NCI-H2227 (cell line): ENCODE data around the gene LDLRAD4.
A peak's percentile ranks its signal among the peaks of the same experiment; 100 is the strongest.

Experiments
- DNase-seq: peaks from one replicate; lab custom pipeline; 2025; ENCODE audit not compliant: unreplicated experiment; lab: John Stamatoyannopoulos, UW

LDLRAD4 gene

GRCh38 chr18:13620818-13621445 lies 402.4 kb downstream of the LDLRAD4 start:
- DNase-seq: no peak

GRCh38 chr18:13621446-13621849 lies 402.9 kb downstream of the LDLRAD4 start:
- no peak for DNase-seq

GRCh38 chr18:13621886-13622619 lies 403.5 kb downstream of the LDLRAD4 start:
- no peak for DNase-seq

DNA sequence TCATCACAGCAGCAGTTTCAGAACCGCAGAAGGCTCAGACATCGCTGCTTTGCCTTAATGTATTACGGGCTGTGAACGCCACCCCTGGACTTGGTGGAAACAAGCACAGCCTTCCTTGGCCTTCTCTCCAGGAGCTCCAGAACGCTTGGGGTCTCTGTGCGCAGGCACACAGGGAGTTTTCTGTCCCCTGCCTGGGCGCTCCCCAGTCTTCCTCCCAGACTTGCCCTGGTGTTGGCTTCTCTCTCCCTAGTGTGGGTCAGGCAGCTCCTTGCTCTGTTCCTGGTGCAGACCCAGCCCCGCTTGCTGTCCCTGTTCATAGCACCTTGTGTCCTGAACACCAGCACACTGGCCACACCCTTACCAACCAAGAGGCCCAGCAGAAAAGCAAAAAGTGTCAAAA lies 404.2 kb downstream of the LDLRAD4 start:
- no peak for DNase-seq

- DNase-seq: no peak
Measured at GRCh38 chr18:13623348-13623747, 404.8 kb downstream of the LDLRAD4 start.

- DNase-seq: no peak
Measured at GRCh38 chr18:13623871-13624270, 405.3 kb downstream of the LDLRAD4 start.

DNA sequence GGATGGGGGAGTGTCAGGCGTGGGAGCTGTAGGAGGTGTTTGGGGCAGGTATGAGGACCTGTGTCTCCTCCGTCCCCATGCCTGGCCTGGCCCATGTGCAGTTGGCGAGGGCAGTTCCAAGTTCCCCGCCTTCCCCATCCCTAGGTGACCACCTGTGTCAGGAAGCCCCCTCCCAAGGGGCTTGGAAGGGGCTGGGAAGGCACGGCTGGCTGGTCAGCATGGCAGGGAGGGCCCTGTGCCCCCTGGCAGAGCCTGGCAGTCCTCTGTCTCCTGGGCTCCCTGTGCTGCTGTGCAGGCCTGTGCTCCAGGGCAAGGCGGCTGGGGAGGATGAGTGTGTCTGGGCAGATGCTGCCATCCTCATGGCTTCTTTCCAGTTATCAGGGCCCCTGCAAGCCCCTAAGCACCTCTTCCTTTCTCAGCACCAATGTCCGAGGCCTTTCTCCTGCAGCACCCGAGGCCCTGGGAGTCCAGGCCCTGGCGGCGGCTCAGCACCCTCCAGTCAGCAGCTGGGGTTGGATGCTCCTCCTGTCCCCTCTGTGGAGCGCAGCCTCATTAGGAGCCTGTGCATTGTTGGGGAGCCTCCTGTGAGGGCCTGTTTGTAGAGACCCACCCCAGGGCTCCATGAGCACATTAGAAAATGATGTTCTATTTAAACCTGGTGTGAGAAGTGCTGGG lies 406.1 kb downstream of the LDLRAD4 start:
- DNase-seq: no peak

DNA sequence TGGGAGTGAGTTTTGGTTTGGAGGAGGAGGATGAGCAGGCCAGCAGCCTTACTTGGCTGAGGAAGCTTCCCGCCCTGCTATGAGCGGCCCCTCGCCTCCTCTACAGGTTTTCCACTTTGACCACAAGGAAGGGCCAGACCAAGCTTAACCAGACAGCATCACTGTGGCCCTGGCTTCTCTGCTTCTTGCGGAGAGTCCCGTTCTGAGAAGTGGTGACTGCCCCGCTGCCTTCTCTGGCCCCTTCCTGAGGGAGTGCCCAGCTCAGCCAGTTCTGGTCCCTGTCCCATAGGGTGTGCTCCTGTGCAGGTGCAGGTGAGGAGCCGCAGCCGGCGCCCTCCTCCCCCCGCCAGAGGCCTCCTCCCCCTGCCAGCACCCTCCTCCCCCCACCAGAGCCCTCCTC lies 406.8 kb downstream of the LDLRAD4 start:
- no peak for DNase-seq

- DNase-seq: no peak
Measured at GRCh38 chr18:13625843-13626543, 407.4 kb downstream of the LDLRAD4 start.

DNA sequence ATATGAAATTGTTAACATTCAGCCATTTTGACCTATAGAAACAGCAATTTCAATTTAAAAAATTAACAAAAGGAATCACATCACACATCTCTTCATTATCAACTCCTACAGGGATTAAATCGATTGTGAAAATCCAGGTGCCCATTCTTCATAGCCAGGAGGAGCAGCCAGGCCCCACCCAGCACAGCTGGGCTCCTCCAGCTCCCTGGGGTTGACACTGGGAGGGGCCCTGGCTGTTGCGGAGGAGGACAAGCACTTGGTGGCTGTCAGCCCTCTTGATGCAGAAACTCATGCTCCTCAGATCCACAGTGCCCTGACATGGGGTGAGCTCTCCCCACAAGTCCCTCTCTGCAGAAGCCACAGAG lies 408.0 kb downstream of the LDLRAD4 start:
- DNase-seq: no peak

DNA sequence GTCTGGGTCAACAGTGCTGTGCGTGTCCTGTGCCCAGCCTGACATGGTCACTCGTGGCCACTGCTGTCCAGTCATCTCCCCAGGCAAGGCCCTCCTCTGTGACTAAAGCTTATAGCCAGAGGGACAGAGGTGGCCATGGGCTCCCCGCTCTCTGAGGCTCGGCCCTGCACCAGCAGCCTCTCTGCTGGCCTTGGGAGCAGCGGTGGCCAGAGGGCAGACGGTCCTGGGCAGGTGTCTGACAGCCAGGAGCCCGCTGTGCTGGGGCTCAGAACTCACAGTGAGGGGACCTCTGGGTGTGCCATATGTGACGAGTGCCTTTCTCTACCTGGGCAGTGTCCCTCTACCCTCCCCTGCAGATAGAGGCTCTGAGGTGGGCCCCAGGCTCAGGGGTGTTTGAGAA lies 409.1 kb downstream of the LDLRAD4 start:
- DNase-seq: no peak

- peak; percentile 42 for DNase-seq
Measured at GRCh38 chr18:13628211-13628610, 409.7 kb downstream of the LDLRAD4 start.

DNA sequence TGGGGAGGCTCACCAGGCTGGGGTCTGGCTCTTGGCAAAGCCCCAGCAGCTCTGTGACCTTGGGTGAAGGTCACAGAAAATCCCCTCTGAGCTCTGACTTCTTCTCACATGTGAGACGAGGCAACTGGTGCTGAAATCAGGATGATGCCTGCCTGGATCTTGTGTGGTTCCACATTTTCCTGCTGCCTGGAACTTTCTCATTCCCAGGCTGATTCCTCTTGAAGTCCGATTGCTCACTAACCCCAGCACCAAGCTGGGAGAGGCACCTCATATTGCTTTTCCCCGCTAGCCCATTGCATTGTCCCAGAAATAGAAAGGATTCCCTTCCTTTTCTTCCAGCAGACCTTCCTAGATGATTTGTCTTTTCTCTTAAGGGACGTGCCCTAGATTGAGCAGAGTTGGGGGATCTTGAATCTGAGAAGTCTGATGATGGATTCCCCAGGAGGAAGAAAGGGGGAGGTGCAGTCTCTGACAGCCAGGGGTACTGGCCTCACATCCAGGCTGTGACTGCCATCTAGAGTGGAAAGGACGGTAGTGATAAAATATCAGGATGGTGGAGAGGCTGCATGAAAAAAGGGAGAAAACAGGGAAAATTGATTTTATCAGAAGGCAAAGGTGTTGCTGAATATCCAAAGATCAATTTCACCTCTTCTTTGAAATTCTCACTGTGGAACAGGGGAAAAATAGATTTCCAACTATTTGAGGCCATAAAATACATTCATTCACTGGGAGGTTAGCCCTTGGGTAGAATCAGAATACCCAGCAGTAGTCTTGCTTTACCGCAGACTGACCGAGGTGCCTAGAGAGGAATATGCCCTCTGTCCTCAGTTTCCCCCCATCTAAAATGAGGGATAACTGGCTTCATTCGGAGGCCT lies 411.5 kb downstream of the LDLRAD4 start:
- peak; percentile 82 for DNase-seq

DNA sequence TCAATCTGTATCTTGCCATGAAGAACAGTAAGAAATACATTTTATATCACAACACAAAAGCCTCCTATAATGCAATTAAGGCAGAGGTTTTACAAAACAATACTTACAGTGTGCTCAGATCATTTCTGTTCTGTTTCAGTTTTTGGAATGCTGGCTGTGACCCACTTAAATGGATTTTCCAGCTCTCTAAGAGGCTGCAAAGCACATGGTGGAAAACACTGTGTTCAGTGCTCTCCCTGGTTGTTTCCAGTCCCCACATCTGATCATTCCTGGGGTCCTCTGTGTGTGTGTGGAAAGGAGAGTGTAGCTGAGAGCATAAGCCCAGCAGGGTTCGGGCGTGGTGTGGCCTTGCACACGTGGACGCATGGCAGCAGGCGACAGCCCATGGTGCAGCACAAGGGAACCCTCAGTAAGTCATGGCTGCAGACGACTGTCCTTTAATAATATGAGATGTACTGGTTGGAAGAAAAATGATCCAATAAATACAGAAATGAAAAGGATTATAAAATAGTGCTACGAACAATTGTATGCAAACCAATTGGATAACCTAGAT lies 412.2 kb downstream of the LDLRAD4 start:
- no peak for DNase-seq

DNA sequence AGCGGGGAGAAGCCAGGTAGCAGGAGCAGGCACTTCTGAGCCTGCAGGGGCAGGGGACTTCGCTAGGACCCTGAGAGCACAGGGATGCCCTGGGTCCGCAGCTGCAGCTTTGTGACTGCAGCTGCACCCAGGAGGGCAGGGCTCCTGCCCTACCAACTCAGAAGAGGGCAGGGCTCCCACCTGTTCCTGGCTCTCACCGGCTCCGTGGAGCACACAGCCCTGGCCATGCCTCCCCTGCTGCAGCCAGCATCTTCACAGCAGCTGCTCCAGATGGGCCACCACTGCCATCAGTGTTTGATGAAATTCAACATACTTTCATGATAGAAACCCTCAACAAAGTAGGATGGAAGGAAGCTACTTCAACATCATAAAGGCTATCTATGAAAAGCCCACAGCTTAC lies 415.1 kb downstream of the LDLRAD4 start:
- no peak for DNase-seq

- DNase-seq: no peak
Measured at GRCh38 chr18:13635046-13635445, 416.5 kb downstream of the LDLRAD4 start.

GRCh38 chr18:13638719-13639595 lies 420.4 kb downstream of the LDLRAD4 start:
- DNase-seq: no peak

DNA sequence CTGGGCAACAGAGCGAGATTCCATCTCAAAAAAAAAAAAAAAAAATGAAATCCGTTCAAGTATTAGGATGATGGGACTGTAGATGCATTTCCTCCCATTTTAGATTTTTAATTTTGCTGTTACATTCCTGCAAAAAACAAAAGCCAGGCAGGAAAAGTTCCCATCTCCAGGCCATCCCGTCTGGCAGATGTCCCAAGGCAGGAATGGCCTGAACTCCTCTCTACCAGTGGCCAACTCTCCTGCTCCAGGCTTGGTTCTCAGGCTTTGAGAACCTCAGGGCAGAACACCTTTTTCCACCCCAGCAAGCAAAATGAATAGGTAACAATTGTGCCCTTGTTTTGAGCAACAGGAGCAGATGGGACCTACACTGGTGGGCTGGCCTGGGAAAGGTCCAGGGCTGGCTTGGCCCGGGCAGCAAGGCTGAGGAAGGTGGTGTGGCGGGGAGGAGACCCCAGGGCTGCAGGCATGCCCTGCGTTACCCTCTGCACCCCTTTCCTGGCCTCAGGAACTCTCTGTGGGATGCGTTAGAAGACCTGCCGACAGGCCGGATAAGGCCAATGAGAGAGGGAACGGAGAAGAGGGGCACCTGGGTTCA lies 421.8 kb downstream of the LDLRAD4 start:
- DNase-seq: no peak
